Fibroblast of the aortic adventitia (primary cell): ENCODE results near the gene CCDC47. TPM values are rescaled to one million over a fixed set of nuclear protein-coding genes. Genes with fewer than 3 reads are reported as not detected.

ENCODE experiments used
- DNase-seq: peaks from one replicate; pipeline ENCODE4 v3.0.0-alpha.2; 2010; ENCODE audit warnings: low read depth
- H3K4me3 ChIP-seq: 2 replicates; pipeline ENCODE4 v1.5.1; 2011; ENCODE audit warnings: low read depth, mild to moderate bottlenecking, control low read depth, low read length, moderate library complexity
- total RNA-seq: library from RNA; depleted of rRNA; stranded (reverse); fragments of >200 nt; gene quantifications from 2 replicates; pipeline ENCODE4 v1.2.3, GENCODE V29; 2012; ENCODE audit warnings: low replicate concordance
- TF ChIP-seq, protein P1 (sequence below): IDR thresholded peaks from 2 replicates; pipeline ENCODE4 v1.5.1; 2011; ENCODE audit warnings: mild to moderate bottlenecking, low read length, control low read depth, inconsistent platforms; ENCODE audit not compliant: insufficient read depth

Gene CCDC47
- total RNA-seq, 1 donor, result 70.2 TPM

DNA sequence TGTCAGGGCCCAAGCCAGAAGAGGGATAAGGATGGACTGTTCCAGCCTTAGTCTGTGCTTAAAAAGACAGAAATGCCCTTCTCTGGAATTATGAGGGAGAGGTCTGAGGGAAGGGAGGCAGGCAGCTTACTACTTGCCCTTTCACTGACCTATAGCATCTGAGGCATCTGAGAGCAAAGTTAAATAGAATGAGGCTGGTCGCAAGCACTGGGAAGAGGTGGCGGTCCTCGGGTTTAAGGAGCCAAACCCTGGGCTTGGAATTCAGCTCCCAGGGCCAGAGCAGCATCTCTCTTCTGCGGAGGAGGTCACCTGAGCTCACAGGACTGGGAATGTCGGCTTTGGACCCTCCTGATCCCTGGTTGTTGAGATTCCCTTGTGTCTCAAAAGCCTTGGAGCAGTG, 70.4 kb downstream of the CCDC47 start:
- DNase-seq, result no peak
- TF ChIP-seq, protein P1, sequence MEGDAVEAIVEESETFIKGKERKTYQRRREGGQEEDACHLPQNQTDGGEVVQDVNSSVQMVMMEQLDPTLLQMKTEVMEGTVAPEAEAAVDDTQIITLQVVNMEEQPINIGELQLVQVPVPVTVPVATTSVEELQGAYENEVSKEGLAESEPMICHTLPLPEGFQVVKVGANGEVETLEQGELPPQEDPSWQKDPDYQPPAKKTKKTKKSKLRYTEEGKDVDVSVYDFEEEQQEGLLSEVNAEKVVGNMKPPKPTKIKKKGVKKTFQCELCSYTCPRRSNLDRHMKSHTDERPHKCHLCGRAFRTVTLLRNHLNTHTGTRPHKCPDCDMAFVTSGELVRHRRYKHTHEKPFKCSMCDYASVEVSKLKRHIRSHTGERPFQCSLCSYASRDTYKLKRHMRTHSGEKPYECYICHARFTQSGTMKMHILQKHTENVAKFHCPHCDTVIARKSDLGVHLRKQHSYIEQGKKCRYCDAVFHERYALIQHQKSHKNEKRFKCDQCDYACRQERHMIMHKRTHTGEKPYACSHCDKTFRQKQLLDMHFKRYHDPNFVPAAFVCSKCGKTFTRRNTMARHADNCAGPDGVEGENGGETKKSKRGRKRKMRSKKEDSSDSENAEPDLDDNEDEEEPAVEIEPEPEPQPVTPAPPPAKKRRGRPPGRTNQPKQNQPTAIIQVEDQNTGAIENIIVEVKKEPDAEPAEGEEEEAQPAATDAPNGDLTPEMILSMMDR, result no peak
- no peak overlapping the region for H3K4me3 ChIP-seq

DNA sequence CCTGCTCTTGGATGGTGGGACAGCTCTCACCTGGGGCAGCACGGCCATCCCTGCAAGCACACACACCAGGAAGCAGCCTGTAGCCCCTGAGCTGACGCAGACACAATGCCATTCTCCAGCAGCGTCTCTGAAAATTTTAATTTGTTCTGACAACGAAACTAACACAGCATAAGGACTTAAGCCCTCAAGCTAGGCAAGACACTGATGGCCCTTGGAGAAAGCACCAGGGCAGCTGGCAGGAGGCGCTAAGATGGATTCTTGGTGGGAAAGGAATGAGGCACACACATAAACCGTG, 70.7 kb downstream of the CCDC47 start:
- no peak overlapping the region for H3K4me3 ChIP-seq
- no peak for DNase-seq
- TF ChIP-seq, protein P1, result no peak

DNA sequence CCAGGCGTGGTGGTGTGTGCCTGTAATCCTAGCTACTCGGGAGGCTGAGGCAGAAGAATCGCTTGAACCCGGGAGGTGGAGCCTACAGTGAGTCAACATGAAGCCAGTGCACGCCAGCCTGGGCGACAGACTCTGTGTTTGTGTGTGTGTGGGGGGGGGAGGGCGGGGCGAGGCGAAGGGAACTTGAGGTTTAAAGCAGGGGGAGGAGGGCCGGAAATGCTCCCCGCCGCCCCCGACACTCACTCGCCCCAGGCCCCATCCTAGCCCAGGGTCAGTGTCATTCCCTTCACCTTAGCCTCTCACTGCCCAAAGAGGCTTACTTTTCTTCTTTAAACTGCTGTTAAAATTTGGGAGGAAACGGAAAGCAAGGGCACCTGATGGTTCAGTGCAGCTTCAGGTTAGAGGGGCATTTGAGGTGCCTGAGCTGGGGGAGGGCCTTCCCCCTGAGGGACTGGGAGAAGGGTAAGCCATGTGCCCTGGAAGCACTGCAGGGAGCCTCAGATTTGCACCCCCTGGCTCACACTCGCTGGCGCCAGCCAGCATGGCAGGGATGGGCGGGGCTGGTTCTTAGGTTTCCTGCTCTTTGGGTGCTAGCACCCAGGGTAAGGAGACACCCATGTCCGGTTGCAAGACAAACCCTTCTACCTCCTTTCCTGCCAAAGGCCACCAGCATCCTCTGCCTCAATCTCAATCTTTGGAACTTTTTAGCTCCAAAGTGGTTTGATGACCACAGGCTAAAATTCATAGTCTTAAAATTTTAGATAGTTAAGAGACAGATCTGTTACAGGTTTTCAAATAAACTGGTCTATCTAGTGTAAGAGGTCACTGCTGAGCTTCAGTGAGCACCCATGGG, 71.3 kb downstream of the CCDC47 start:
- H3K4me3 ChIP-seq, result no peak overlapping the region
- DNase-seq, result no peak
- TF ChIP-seq, protein P1, result no peak

DNA sequence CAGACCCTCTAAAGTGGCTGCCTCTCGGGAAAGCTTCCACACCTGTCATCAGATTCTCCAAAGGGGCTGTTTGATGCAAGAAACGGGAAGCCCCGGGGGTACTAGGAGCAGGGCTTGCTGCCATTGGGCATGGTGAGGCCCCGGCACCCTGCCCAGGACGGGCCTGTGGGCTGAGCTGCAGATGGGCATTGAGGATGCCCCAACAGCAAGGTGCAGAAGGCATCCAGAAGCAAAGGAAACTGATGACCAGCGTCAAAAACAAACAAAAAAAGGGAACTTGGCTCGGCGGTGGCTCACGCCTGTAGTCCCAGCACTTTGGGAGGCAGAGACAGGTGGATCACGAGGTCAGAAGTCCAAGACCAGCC, 72.0 kb downstream of the CCDC47 start:
- TF ChIP-seq, protein P1, result no peak
- H3K4me3 ChIP-seq, result no peak overlapping the region
- DNase-seq, result no peak

DNA sequence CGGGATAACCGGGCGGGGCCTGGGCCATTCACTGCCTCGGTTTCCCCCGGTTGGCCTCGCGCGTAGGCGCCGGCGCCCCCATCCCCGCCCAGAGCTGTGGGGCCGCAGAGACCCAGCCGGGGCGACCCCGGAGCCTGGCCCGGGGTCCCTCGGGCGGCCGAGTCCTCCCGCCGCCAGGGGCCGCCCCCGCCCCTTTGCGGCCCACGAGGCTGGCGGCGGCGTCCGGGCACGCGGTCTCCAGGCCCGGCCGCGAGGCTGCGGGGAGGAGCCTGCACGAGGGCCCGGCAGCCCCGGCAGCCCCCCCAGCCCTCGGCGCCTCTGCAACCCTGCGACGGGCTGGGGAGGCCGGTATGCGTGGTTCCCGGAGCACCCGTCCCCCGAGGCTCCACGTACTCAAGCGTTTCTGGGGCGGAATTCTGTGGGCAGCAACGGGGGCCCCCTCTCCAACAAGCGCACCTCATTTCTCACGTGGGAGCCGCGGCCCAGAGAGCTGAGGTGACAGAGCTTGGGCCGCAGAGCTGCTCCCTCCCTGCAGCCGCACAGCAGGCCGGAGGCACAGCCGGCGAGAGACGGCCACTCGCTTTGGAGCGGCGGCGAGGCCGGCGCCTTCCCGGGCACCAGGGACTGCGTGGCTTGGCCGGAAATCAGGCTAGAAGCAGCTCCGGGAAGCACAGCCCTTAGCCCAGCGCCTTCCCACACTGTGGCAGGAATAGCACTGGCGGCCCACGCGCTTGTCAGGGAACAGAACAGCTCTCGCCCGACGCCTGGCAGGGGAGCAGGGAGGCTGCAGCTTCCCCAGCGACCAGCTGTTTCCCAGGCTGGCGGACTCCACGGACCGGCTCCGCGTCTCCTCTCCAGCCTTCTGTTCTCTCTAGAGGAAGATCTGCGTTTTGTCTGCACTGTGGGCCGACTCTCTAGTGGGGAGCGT, 72.6 kb downstream of the CCDC47 start:
- DNase-seq, result no peak
- H3K4me3 ChIP-seq, result peak overlapping the region; percentile 64
- TF ChIP-seq, protein P1, result no peak

DNA sequence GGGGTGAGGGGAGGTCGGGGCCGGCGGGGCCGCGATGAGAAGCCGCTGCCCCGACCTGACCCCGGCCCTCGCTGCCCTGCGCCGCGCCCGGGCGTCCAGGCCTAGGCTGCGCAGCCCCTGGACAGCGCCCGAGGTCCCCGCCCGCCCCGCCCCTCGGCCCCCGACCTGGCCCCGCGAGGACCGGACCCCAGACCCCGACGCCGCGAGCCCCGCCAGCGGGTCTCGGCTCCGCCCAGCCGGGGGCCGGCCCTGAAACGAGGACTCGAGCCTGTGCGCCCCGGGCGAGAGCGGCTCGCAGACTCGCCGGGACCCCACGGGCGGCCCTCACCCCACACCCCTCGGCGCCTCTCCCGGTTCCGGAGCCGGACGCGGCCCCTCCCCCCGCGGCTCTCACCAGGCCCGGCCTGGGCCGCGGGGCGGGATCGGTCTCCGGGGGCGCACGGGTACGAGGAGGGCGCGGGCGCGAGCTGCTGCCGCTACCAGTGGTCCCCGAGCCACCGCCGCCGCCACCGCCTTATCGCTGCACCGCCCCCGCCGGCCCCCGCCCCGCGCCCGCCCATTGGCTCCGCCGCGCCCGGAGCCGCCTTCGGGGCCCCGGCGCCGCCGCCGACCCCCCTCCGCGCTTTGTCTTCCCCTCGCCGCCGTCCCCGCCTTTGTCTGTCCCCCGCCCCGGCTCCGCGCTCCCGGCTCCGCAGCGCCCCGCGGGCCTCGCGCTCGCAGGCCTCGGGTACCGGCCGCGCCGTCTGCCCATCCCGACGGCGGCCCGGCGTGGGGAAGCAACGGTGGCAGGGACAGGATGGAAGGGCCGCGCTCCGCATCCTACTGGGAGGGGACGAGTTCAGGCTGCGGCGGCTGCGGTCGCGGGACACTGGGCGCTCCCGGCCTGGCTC, 73.5 kb downstream of the CCDC47 start, which contains the start of gene LIMD2:
LIMD2 (minus strand) TSS at position 488 of the 890 bp plus-strand sequence. CDS start 827 bp downstream, outside the sequence.
- peak within 1 kb of the TSS; percentile 64 for H3K4me3 ChIP-seq
- TF ChIP-seq, protein P1, result no peak
- DNase-seq, result no peak
